ENCODE data around the gene PRKCZ.
"Not testable (repeated sequence)": the region's sequence is repeated elsewhere in the genome, so short reads cannot be mapped to it uniquely, and the experiment has no call there.

PRKCZ gene

GRCh38 chr1:2115702-2116341 lies 65.6 kb downstream of the PRKCZ start:
- DNase-seq (ENCODE audit: low spot score) = no peak

- no peak for DNase-seq (ENCODE audit: low spot score)
Measured at GRCh38 chr1:2119886-2120285, 69.7 kb downstream of the PRKCZ start.

- DNase-seq (ENCODE audit: low spot score) = no peak
Measured at GRCh38 chr1:2121101-2121691, 71.0 kb downstream of the PRKCZ start.

GRCh38 chr1:2121794-2122193 lies 71.6 kb downstream of the PRKCZ start:
- not testable (repeated sequence) for DNase-seq (ENCODE audit: low spot score)

- DNase-seq (ENCODE audit: low spot score) = no peak
Measured at GRCh38 chr1:2124446-2125198, 74.4 kb downstream of the PRKCZ start.

- no peak for DNase-seq (ENCODE audit: low spot score)
Measured at GRCh38 chr1:2125350-2126211, 75.4 kb downstream of the PRKCZ start.

GRCh38 chr1:2126331-2127186 lies 76.3 kb downstream of the PRKCZ start:
- no peak for DNase-seq (ENCODE audit: low spot score)

GRCh38 chr1:2127187-2128145 lies 77.3 kb downstream of the PRKCZ start:
- DNase-seq (ENCODE audit: low spot score) = peak; percentile 73

- no peak for DNase-seq (ENCODE audit: low spot score)
Measured at GRCh38 chr1:2128189-2128901, 78.1 kb downstream of the PRKCZ start.

GRCh38 chr1:2129256-2129943 lies 79.2 kb downstream of the PRKCZ start:
- DNase-seq (ENCODE audit: low spot score) = no peak

GRCh38 chr1:2130156-2130555 lies 79.9 kb downstream of the PRKCZ start:
- no peak for DNase-seq (ENCODE audit: low spot score)

- DNase-seq (ENCODE audit: low spot score) = no peak
Measured at GRCh38 chr1:2130871-2131289, 80.7 kb downstream of the PRKCZ start.

GRCh38 chr1:2132222-2133038 lies 82.2 kb downstream of the PRKCZ start:
- DNase-seq (ENCODE audit: low spot score) = no peak

GRCh38 chr1:2133039-2133878 lies 83.0 kb downstream of the PRKCZ start:
- peak; percentile 99 for DNase-seq (ENCODE audit: low spot score)

GRCh38 chr1:2133879-2134215 lies 83.6 kb downstream of the PRKCZ start:
- no peak for DNase-seq (ENCODE audit: low spot score)

- no peak for DNase-seq (ENCODE audit: low spot score)
Measured at GRCh38 chr1:2134266-2134620, 84.0 kb downstream of the PRKCZ start.

GRCh38 chr1:2134621-2135307 lies 84.6 kb downstream of the PRKCZ start:
- no peak for DNase-seq (ENCODE audit: low spot score)
